IPS-18c (cell line): ENCODE results near the gene CCN2.
A peak's percentile ranks its signal among the peaks of the same experiment; 100 is the strongest.

Source experiments
- H3K4me3 ChIP-seq: 2 replicates; pipeline ENCODE4 v1.7.0; 2013; ENCODE audit warnings: low read depth, mild to moderate bottlenecking, low read length, moderate library complexity; ENCODE audit not compliant: insufficient read depth
- H3K9me3 ChIP-seq: one replicate; pipeline ENCODE4 v1.6.1; 2013; ENCODE audit warnings: mild to moderate bottlenecking, low read length, moderate library complexity; ENCODE audit not compliant: control insufficient read depth, insufficient read depth

CCN2 gene

GRCh38 chr6:131949620-131949908, 1.6 kb downstream of the CCN2 start:
- H3K9me3 ChIP-seq = no peaks in the 10 kb centered on the region
- peak overlapping the region; percentile 65; the same call in 1 of the 2 replicates for H3K4me3 ChIP-seq

- Histone ChIP-seq H3K9me3 (no peaks in the 10 kb centered on the region), H3K4me3 (no peak overlapping the region)
These were observed 2.2 kb downstream of the CCN2 start for GRCh38 chr6:131948692-131949619.

DNA sequence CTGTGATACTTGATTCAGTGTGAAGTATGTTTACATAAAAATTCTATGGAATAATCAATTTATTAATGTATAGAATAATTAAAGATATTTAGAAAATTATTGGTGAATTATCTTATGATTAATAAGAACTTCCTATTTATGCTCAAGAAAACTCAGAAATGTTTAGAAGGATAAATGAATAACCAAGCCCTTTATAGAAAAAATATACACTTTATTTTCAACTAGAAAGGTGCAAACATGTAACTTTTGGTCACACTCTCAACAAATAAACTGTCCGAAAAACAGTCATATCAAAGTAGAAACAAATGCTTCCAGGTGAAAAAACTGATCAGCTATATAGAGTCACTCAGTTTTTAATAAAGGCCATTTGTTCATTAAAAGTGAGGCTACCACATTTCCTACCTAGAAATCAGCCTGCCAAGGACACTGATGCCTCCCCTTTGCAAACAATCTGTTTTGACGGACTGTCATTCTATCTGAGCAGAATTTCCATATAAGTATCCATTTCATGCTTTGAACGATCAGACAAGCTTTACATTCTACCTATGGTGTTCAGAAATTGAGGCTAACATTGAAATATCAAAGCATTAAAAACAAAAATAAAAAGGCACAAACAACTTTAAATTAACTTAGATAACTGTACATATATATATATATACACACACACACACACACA, 3.0 kb downstream of the CCN2 start:
- Histone ChIP-seq H3K9me3 (no peaks in the 10 kb centered on the region), H3K4me3 (no peak overlapping the region)

DNA sequence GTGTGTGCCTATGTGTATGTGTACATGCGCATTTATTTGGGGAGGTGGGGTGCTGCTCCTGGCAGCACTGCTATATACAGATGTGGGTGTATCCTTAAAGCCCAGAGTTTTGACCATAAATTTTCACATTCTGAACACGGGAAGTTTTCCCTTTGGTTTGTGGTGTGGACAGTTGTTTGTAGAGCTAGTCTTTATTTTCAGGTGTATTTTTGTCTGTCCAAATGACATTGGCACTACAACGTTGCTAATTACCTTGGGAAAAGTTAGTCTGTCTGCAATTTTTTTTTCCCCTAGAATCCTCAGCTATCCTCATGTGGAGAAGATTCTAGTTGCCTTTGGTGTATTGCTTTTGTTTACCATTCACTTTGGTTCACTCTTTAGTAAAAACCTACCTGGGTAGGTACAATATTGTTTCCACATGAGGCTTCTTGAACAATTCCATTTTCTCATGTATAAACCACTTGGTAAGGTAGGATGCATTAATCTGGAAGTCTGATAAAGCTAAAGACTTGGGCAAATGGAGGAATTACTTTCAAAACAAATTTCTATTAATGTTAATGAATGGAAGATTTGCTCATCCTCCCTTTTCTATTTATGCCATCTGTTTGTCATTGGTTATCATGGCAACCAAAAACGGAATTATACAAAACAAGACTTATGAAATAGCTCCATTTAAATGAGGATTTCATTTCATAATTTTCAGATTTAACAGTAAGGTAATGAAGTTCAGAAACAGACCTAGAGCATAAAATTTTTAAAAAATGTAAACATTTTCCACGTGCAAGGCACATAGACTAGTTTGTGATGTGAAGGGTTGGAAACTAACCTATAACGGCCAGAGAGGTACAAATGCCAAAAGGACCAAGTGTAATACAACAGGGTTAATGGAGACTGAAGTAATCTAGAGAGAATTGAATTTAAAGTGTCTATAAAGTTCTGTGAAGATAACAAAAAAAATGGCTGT, 3.9 kb downstream of the CCN2 start:
- Histone ChIP-seq H3K4me3 (no peak overlapping the region), H3K9me3 (no peaks in the 10 kb centered on the region)

DNA sequence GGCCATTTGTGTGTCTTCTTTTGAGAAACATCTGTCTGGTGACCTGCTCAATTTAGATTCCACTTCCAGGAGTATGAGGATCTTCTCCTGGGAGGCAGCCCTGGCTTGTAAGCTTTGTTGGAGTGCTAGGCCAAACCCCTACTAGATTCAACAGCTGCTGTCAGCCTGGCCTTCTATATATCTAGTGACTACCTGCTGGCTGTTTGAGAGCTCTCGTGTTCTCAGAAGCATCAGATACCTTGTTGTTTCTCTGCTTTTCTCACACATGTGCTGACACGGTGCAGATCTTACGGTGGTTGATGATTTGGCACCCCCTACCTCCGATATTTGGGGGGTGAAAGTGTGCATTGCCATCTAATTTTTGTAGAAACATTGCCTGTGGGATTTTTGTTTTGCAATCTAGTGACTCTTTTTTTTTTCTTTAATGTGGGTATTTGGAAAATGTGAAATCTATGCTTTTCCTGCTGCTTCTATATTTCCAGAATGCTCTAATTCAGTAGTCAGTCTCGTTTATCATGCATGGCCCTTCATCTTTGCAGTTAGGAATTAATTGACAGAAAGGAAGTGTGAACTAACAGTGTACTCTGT, 4.7 kb downstream of the CCN2 start:
- H3K4me3 ChIP-seq = no peak overlapping the region
- no peaks in the 10 kb centered on the region for H3K9me3 ChIP-seq

- H3K9me3 ChIP-seq = no peaks in the 10 kb centered on the region
- H3K4me3 ChIP-seq = no peak overlapping the region
These were observed 5.2 kb downstream of the CCN2 start for GRCh38 chr6:131945971-131946370.

GRCh38 chr6:131937703-131938631, 13.2 kb downstream of the CCN2 start:
- no peak overlapping the region for H3K4me3 ChIP-seq
- H3K9me3 ChIP-seq = no peaks in the 10 kb centered on the region

DNA sequence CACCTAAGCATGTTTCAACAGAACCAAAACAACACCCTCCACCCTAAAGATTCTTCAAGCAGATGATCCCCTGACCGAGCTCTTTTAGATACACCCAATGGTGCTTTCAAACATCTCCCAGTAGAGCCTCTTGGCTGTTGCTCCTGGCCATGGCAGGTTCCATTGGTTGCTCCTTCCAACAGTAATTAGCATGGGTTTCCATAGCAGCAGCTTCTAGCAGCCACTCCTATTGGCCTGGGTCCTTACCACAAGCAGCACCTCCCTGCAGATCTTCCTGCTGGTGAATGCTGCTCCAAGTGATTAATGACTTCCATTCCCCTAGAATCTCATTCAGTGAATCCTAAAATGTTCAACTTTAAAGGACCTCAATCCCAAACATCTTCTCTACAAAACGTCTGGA, 13.9 kb downstream of the CCN2 start:
- H3K9me3 ChIP-seq = no peaks in the 10 kb centered on the region
- H3K4me3 ChIP-seq = no peak overlapping the region

DNA sequence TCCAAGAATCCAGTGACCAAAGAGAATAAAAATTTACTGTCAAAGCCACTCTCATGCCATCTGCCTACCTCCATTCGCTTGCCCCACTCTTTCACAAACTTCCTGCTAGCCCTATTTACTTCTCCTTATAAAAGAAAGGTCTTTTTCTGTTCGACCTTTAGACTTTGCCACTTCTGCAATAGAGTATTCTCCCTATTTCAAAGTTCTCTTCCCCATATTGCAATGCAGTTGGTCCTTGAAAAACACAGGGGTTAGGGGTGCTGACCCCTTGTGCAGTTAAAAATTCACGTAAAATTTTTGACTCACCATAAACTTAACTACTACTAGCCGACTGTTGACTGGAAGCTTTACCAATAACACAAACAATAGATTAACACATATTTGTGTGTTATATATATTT, 15.0 kb downstream of the CCN2 start:
- no peak overlapping the region for H3K4me3 ChIP-seq

DNA sequence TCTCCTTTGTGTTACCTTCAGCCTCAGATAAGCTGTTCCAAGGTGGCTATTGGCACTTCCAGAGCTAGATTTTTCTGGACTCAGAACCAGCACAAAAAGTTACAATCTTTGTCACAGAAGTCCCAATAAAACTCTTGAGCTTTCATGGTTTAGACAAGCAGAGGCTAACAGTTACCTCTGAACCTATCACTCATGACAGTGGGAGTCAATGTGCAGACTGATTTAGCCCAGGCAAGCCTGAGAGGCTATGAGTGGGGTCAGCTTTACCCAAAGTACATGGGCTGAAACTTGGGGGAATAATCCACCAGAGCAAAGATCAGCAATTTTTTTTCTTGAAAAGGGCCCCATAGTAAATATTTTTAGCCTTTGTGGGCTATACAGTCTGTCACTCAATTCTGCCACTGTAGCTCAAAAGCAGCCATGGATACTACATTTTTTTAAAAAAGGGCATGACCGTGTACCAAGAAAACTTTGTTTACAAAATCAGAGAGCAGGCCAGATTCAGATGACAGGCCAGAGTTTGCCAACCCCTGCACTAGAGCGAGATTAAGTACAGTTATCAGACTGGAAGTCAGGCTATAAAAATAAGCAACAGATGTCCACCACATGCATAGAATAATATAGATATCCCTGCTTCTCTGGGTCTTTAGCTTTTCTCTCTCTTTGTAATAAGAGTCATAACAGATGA, 20.0 kb downstream of the CCN2 start:
- Histone ChIP-seq H3K9me3 (no peaks in the 10 kb centered on the region), H3K4me3 (no peak overlapping the region)

More for the DNA sequence above, 15.0 kb downstream of the CCN2 start:
- H3K9me3 ChIP-seq = no peaks in the 10 kb centered on the region

GRCh38 chr6:131929976-131930375, 21.2 kb downstream of the CCN2 start:
- no peaks in the 10 kb centered on the region for H3K9me3 ChIP-seq
- no peak overlapping the region for H3K4me3 ChIP-seq

DNA sequence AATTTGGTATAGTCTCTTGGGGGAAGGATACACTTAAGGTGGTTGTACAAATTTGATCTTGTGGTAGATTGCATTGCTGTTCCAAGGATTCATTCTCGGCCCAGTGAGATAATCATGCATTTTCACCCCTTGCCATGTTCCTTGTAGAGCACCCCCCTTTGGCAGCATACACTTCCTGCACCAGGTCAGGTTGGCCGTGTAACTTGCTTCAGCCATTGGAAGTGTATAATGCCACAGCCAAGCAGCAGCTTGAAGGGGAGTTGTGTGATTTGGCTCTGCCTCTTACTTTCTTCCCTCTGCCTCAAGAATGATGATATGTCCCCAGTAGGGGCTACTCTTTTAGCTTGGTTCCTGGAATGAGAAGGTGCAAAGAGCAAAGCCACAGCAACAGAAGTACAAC, 21.9 kb downstream of the CCN2 start:
- no peaks in the 10 kb centered on the region for H3K9me3 ChIP-seq
- H3K4me3 ChIP-seq = no peak overlapping the region

DNA sequence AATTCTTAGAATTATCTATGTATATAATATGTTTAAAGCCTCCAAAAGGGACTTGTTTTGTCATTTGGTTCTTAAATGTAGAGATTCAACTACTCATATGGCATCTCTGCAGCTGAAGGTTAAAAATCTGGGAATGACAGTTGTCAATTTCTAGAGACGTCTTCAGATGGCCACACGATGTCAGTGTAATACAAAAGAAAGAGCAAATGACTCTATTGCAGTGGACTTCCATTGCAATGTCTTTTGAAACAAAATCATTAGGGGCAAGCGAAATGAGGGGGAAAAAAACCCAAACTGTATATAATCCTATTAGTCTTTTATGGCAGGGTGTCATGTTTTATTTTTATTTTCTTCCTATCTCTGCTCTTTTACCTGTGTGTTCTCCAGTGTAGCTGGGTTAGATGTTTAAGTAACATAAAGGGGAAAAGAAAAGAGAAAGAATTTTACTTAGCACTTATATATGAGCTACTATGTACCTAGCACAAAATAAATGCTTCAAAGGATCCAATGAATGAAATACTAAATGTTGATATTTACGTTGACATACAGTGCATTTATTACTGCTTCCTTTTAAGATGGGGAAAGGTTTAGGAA, 26.2 kb downstream of the CCN2 start:
- Histone ChIP-seq H3K4me3 (no peak overlapping the region), H3K9me3 (no peaks in the 10 kb centered on the region)

GRCh38 chr6:131923356-131923755, 27.8 kb downstream of the CCN2 start:
- Histone ChIP-seq H3K9me3 (no peaks in the 10 kb centered on the region), H3K4me3 (no peak overlapping the region)

- no peak overlapping the region for H3K4me3 ChIP-seq
- H3K9me3 ChIP-seq = no peaks in the 10 kb centered on the region
These were observed 30.5 kb downstream of the CCN2 start for GRCh38 chr6:131920656-131921055.
